Left lung (tissue), 10 donors: ENCODE measurements around the gene ADAMTS6. TPM values are rescaled to one million over a fixed set of nuclear protein-coding genes. Genes with fewer than 3 reads are reported as not detected.

Experiments used
- ATAC-seq: fragments of 200-7000 bp; cut with Tn5 transposase; one replicate; pipeline ENCODE4 v1.9.1; 2020; ENCODE audit warnings: moderate library complexity
- DNase-seq, 4 donors: peaks; one replicate each; pipeline ENCODE4 v3.0.0-alpha.2; 2013 to 2020
- H3K27ac ChIP-seq, 2 donors: fragments of 200-600 bp; sonication (generic) in 1 of 2; one replicate each; pipeline versions ENCODE4 v1.5.0 to v1.8.0; 2020 to 2021
- H3K27me3 ChIP-seq, 2 donors: fragments of 200-600 bp; sonication (generic) in 1 of 2; one replicate each; pipeline versions ENCODE4 v1.5.0 to v1.8.0; 2020 to 2021
- H3K36me3 ChIP-seq, 2 donors: fragments of 200-600 bp; sonication (generic) in 1 of 2; one replicate each; pipeline versions ENCODE4 v1.5.0 to v1.8.0; 2020 to 2021
- H3K4me1 ChIP-seq, 2 donors: fragments of 200-600 bp; one replicate each; pipeline ENCODE4 v1.8.0; 2021
- H3K4me3 ChIP-seq, 2 donors: fragments of 200-600 bp; sonication (generic) in 1 of 2; one replicate each; pipeline versions ENCODE4 v1.5.0 to v1.8.0; 2020 to 2021; ENCODE audit warnings: mild to moderate bottlenecking in 1 of 2
- H3K9me3 ChIP-seq, 2 donors: fragments of 200-600 bp; sonication (generic) in 1 of 2; one replicate each; pipeline versions ENCODE4 v1.5.0 to v1.8.0; 2020 to 2021
- intact Hi-C, 2 donors: fragments of 100-400 bp; cut with DNase I; formaldehyde crosslinking; loops; one replicate each; pipeline versions ENCODE4 v1.11.2 to v1.14.2; 2022
- polyA plus RNA-seq, 6 donors: library from polyadenylated mRNA; unstranded; fragments of 120-200 nt; gene quantifications; one replicate each; pipeline ENCODE4 v1.2.1, GENCODE V29; 2013; ENCODE audit not compliant: insufficient read length in 6 of 6
- total RNA-seq, 2 donors: library from RNA; stranded (reverse); fragmentation: NEBNext Ultra II Directional; extraction: Animal tissue kit (Norgen Biotek cat#: 25700); gene quantifications; one replicate each; pipeline ENCODE4 v1.2.1, GENCODE V29; 2021
- TF ChIP-seq, protein P1 (sequence below), 2 donors: fragments of 200-600 bp; sonication (generic) in 1 of 2; IDR thresholded peaks; one replicate each; pipeline versions ENCODE4 v1.5.0 to v1.8.0; 2021; ENCODE audit warnings: antibody characterized with exemption in 2 of 2
- donor health status: DM: no; HTN: yes; CAD: no.
- donor health status: DM: no; HTN: no; CAD: no.

Gene ADAMTS6
- total and polyA plus RNA-seq, 8 donors = 5.8 to 27.2 (median 11.2) TPM

- intact Hi-C loops = no loop called here
- DNase-seq (no peak), ATAC-seq (no peak)
- H3K27ac ChIP-seq = no peak overlapping the region
- TF ChIP-seq, protein P1, sequence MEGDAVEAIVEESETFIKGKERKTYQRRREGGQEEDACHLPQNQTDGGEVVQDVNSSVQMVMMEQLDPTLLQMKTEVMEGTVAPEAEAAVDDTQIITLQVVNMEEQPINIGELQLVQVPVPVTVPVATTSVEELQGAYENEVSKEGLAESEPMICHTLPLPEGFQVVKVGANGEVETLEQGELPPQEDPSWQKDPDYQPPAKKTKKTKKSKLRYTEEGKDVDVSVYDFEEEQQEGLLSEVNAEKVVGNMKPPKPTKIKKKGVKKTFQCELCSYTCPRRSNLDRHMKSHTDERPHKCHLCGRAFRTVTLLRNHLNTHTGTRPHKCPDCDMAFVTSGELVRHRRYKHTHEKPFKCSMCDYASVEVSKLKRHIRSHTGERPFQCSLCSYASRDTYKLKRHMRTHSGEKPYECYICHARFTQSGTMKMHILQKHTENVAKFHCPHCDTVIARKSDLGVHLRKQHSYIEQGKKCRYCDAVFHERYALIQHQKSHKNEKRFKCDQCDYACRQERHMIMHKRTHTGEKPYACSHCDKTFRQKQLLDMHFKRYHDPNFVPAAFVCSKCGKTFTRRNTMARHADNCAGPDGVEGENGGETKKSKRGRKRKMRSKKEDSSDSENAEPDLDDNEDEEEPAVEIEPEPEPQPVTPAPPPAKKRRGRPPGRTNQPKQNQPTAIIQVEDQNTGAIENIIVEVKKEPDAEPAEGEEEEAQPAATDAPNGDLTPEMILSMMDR (IDR thresholded peaks at IDR 0.05) = no peak
- H3K4me3 ChIP-seq = no peak overlapping the region
- H3K36me3 ChIP-seq = no peaks in the 10 kb centered on the region
- H3K4me1 ChIP-seq = no peaks in the 10 kb centered on the region
- H3K27me3 ChIP-seq = no peaks in the 10 kb centered on the region
- H3K9me3 ChIP-seq = peaks cover 0 to 15% of the 10 kb centered on the region in 2 donors
These were observed 367.9 kb downstream of the ADAMTS6 start for GRCh38 chr5:65113771-65114170.

- ATAC-seq (no peak), DNase-seq (no peak)
- TF ChIP-seq, protein P1 (IDR thresholded peaks at IDR 0.05) = no peak
- intact Hi-C loops = no loop called here
- H3K27me3 ChIP-seq = no peaks in the 10 kb centered on the region
- H3K4me1 ChIP-seq = no peaks in the 10 kb centered on the region
- no peaks in the 10 kb centered on the region for H3K36me3 ChIP-seq
- peaks cover 0 to 5% of the 10 kb centered on the region in 2 donors for H3K9me3 ChIP-seq
- H3K4me3 ChIP-seq = no peak overlapping the region
- H3K27ac ChIP-seq = no peak overlapping the region
These were observed 369.6 kb downstream of the ADAMTS6 start for GRCh38 chr5:65111961-65112658.

- ATAC-seq = no peak
- DNase-seq = no peak
- TF ChIP-seq, protein P1 (IDR thresholded peaks at IDR 0.05) = no peak
- no peaks in the 10 kb centered on the region for H3K27me3 ChIP-seq
- no peaks in the 10 kb centered on the region for H3K4me1 ChIP-seq
- H3K27ac ChIP-seq = no peak overlapping the region
- H3K36me3 ChIP-seq = no peaks in the 10 kb centered on the region
- intact Hi-C loops = no loop called here
- no peak overlapping the region for H3K4me3 ChIP-seq
- no peaks in the 10 kb centered on the region for H3K9me3 ChIP-seq
These were observed 372.7 kb downstream of the ADAMTS6 start for GRCh38 chr5:65108786-65109743.

DNA sequence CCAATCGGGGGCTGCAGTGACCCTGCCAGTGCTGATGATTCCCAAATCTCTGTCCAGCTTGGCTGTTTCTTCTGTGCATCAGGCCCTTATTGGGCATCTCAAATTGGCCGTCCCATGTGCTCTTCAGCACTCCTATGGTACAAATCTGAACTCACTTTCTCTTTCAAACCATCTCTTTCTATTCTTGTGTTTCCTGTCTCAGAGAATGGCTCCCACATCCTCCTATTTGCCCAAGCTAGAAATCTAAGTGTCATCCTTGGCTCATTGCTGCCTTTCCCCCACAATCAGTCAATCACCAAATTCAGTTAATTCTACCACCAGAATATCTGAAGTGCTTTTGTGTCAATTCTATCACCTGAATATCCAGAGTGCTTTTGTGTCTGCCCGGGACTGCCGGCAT lies 376.4 kb downstream of the ADAMTS6 start:
- Histone ChIP-seq H3K4me3 (no peak overlapping the region), H3K4me1 (peaks cover 0 to 15% of the 10 kb centered on the region in 2 donors), H3K27me3 (no peaks in the 10 kb centered on the region), H3K9me3 (no peaks in the 10 kb centered on the region), H3K36me3 (no peaks in the 10 kb centered on the region), H3K27ac (no peak overlapping the region)
- intact Hi-C loops = no loop called here
- TF ChIP-seq, protein P1 (IDR thresholded peaks at IDR 0.05) = no peak
- DNase-seq = no peak
- ATAC-seq = no peak

DNA sequence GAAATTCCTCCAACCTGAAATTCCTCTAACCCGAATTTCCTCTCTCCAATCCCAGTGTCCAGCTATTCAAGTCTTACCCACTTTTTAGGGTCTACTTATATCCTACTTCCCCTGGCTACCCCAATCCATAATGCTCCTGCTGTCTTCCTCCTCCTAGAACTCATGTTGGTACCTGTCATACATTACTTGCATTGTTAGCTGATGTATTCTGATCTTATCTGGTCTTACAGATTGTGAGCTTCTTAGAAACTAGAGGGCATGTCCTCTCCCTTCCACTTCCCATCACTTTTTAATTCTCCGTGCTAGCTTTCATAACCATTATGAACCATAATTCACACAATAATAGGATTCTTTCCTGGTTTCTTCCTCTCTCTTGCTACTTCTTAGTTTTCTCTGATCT lies 376.9 kb downstream of the ADAMTS6 start:
- ATAC-seq (no peak), DNase-seq (no peak)
- no peaks in the 10 kb centered on the region for H3K27me3 ChIP-seq
- H3K4me1 ChIP-seq = peaks cover 0 to 15% of the 10 kb centered on the region in 2 donors
- no peaks in the 10 kb centered on the region for H3K9me3 ChIP-seq
- TF ChIP-seq, protein P1 (IDR thresholded peaks at IDR 0.05) = no peak
- intact Hi-C loops = no loop called here
- no peak overlapping the region for H3K27ac ChIP-seq
- no peak overlapping the region for H3K4me3 ChIP-seq
- H3K36me3 ChIP-seq = no peaks in the 10 kb centered on the region
